ENCODE measurements around the gene COX20.

COX20 gene

GRCh38 chr1:244869950-244870349, 34.5 kb downstream of the COX20 start:
- TF ChIP-seq EGR1 (IDR thresholded peaks at IDR 0.05) (no peak), TAF1 (IDR thresholded peaks at IDR 0.05; ENCODE audit: low read depth) (no peak), RAD21 (IDR thresholded peaks at IDR 0.05; ENCODE audit: low read depth) (no peak)

GRCh38 chr1:244874974-244875579, 39.6 kb downstream of the COX20 start:
- TF ChIP-seq REST (IDR thresholded peaks at IDR 0.05; ENCODE audit: low read depth), result no peak

GRCh38 chr1:244876228-244876910, 40.9 kb downstream of the COX20 start:
- peak; percentile 56 for TF ChIP-seq TEAD4 (IDR thresholded peaks at IDR 0.05)
- no peak for TF ChIP-seq CREB1 (IDR thresholded peaks at IDR 0.05; ENCODE audit: low read depth)
- TF ChIP-seq RAD21 (IDR thresholded peaks at IDR 0.05; ENCODE audit: low read depth), result no peak
- no peak for TF ChIP-seq TAF1 (IDR thresholded peaks at IDR 0.05; ENCODE audit: low read depth)

- no peak for TF ChIP-seq EP300 (IDR thresholded peaks at IDR 0.05; ENCODE audit: borderline replicate concordance)
Measured at GRCh38 chr1:244878681-244879080, 43.2 kb downstream of the COX20 start.

GRCh38 chr1:244881552-244882280, 46.3 kb downstream of the COX20 start:
- TF ChIP-seq YY1 (IDR thresholded peaks at IDR 0.05; ENCODE audit: low read depth) (no peak), CEBPB (IDR thresholded peaks at IDR 0.05) (no peak), ZBTB7A (IDR thresholded peaks at IDR 0.05; ENCODE audit: low read depth) (no peak), TCF12 (IDR thresholded peaks at IDR 0.05; ENCODE audit: low read depth) (no peak), TEAD4 (IDR thresholded peaks at IDR 0.05) (no peak), CREB1 (IDR thresholded peaks at IDR 0.05; ENCODE audit: low read depth) (no peak), RAD21 (IDR thresholded peaks at IDR 0.05; ENCODE audit: low read depth) (no peak), TAF1 (IDR thresholded peaks at IDR 0.05; ENCODE audit: low read depth) (no peak), MAX (IDR thresholded peaks at IDR 0.05) (no peak), EP300 (IDR thresholded peaks at IDR 0.05; ENCODE audit: borderline replicate concordance) (no peak)

- no peak for TF ChIP-seq RAD21 (IDR thresholded peaks at IDR 0.05; ENCODE audit: low read depth)
- TF ChIP-seq MAX (IDR thresholded peaks at IDR 0.05), result no peak
- no peak for TF ChIP-seq CREB1 (IDR thresholded peaks at IDR 0.05; ENCODE audit: low read depth)
- no peak for TF ChIP-seq FOXM1 (IDR thresholded peaks at IDR 0.05; ENCODE audit: borderline replicate concordance, low read depth)
- TF ChIP-seq TAF1 (IDR thresholded peaks at IDR 0.05; ENCODE audit: low read depth), result no peak
- TF ChIP-seq USF1 (IDR thresholded peaks at IDR 0.05), result no peak
- TF ChIP-seq EGR1 (IDR thresholded peaks at IDR 0.05), result no peak
- no peak for TF ChIP-seq NFIC (IDR thresholded peaks at IDR 0.05)
- TF ChIP-seq EP300 (IDR thresholded peaks at IDR 0.05; ENCODE audit: borderline replicate concordance), result no peak
- TF ChIP-seq TCF12 (IDR thresholded peaks at IDR 0.05; ENCODE audit: low read depth), result no peak
- no peak for TF ChIP-seq CEBPB (IDR thresholded peaks at IDR 0.05)
Measured at GRCh38 chr1:244887281-244887680, 51.8 kb downstream of the COX20 start.

GRCh38 chr1:244893836-244894235, 58.4 kb downstream of the COX20 start:
- TF ChIP-seq REST (IDR thresholded peaks at IDR 0.05; ENCODE audit: low read depth), result no peak
- no peak for TF ChIP-seq CREB1 (IDR thresholded peaks at IDR 0.05; ENCODE audit: low read depth)
- no peak for TF ChIP-seq FOXM1 (IDR thresholded peaks at IDR 0.05; ENCODE audit: borderline replicate concordance, low read depth)
- no peak for TF ChIP-seq USF1 (IDR thresholded peaks at IDR 0.05)
- no peak for TF ChIP-seq YY1 (IDR thresholded peaks at IDR 0.05; ENCODE audit: low read depth)
- no peak for TF ChIP-seq EGR1 (IDR thresholded peaks at IDR 0.05)
- no peak for TF ChIP-seq ZBTB7A (IDR thresholded peaks at IDR 0.05; ENCODE audit: low read depth)
- no peak for TF ChIP-seq TEAD4 (IDR thresholded peaks at IDR 0.05)
